GM21390 (cell line): ENCODE measurements around the gene SLC46A3.
"Not testable (repeated sequence)": the region's sequence is repeated elsewhere in the genome, so short reads cannot be mapped to it uniquely, and the experiment has no call there.

ENCODE experiments used
- ATAC-seq: cut with Tn5 transposase; IDR thresholded peaks from one replicate; pipeline ENCODE4 v1.9.1; 2021; ENCODE audit not compliant: unreplicated experiment

Gene SLC46A3

GRCh38 chr13:28718543-28719226 is at the start of gene SLC46A3:
Gene SLC46A3, minus strand, starts transcription at chr13:28718970. Its CDS starts 972 bp downstream, at chr13:28717998.
- peak; percentile 98 for ATAC-seq

GRCh38 chr13:28763887-28764286 is 45.1 kb upstream of the SLC46A3 start:
- no peak for ATAC-seq

GRCh38 chr13:28761586-28761985 is 42.8 kb upstream of the SLC46A3 start:
- ATAC-seq, result no peak

- no peak for ATAC-seq
These were observed 36.7 kb upstream of the SLC46A3 start for GRCh38 chr13:28755546-28755870.

DNA sequence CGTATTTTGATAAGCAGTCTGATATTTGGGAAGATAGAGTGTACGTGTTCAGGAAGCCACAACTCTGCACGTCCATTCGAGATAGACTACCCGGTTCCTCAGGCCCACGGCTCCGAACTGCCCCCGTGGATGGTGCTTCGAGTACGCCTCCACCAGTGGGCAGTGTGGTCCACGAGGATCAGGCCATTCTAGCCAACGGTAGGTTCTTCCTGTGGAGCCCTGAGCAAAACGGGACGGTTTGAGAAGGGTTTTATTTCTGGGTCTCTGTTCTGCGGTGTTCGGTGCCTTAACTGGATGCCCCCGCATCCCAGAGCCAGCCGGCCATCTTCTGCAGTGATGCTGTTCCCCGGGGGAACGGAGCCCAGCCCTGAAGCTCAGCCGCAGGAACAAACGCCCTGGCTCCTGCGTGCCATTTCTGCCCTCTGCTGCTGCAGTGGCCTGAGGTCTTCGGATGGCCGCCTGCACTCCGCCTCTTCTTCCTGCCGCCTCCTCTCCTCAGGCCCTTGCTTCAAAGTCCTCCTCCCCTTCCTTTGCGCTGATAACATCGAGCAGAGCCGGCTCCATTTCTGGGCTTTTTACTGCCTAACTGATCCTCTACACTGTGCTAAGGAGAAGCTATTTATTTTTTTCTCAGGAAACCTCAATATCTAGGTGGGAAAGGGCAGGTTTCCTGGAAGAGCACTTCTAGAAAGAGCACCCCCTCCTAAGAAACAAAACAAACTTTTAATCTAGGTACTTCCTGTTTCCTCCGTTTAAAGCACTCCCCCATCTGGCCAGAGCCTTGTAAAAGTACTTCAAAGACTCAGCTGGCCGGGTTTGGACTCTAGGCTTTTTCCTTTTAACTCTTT is 36.2 kb upstream of the SLC46A3 start:
- no peak for ATAC-seq

DNA sequence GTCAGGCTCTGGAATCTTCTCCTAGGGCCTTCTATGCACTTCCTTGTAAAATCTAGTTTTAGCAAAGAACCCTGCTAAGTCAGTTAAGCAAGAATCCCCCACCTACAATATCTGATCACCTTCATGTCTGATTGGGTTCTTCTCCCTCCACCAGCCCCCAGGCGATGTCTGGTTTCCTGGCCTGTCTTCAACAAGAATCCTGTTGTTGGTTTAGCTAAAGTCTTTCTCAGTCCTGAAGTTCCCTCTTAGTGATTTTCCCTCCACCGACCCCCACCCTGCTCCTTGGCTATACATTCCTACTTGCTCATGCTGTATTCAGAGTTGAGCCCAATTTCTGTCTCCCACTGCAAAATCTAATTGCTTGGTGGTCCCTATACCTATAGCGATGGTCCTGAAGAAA is 35.2 kb upstream of the SLC46A3 start:
- ATAC-seq, result no peak

DNA sequence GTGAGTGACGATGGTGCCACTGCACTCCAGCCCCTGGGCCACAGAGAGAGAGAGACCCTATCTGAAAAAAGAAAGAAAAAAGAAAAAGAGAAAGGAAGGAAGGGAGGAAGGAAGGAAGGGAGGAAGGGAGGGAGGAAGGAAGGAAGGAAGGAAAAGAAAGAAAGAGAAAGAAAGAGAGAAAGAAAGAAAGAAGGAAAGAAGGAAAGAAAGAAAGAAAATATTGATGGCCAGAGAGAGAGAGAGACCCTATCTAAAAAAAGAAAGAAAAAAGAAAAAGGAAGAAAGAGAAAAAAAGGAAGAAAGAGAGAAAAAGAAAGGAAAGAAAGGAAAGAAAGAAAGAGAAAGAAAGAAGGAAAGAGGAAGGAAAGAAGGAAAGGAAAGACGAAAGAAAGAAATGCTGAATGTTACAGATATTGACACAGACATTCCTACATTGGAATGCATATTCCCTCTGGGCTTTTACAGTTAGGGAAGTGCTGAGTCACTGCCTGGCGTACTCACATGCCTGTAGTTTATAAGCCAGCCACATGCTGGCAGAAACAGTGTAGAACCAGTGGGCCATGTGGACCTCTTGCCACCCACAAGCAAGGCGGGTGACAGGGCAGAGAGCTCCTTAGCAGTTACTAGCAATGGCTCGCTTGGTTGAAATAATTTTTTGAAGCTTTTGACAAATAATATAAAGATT is 34.6 kb upstream of the SLC46A3 start:
- ATAC-seq, result no peak

DNA sequence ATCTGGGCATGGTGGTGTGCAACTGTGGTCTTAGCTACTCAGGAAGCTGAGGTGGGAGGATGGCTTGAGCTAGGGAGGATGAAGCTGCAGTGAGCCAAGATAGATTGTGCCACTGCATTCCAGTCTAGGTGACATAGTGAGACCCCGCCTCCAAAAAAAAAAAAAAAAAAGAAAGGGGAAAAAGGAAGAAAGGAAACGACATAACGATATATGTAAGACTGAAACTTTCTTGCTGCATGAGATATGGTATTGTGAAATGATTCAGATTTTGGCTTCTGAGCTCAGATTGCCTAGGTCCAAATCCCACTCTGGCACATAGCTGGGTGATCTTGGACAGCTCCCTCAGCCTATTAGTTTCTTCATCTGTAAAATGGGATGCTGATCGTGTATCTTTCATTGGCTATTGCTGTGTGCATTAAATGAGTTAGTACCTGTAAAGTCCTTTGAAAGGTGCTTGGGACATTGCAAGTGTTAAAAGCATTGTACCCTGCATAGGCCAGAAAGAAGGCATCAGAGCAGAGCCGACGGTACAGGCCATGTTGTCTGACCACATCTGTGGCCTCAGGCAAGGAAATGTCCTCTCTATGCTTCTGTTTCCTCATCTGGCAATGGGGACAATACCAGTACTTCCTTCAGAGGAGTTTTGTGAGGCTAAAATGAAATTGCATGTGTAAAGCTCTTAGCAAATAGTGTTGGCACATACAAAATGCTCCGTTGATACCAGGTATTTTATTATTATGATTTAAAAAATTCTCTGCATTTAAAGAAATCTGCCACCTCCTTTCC is 32.6 kb upstream of the SLC46A3 start:
- ATAC-seq, result no peak

DNA sequence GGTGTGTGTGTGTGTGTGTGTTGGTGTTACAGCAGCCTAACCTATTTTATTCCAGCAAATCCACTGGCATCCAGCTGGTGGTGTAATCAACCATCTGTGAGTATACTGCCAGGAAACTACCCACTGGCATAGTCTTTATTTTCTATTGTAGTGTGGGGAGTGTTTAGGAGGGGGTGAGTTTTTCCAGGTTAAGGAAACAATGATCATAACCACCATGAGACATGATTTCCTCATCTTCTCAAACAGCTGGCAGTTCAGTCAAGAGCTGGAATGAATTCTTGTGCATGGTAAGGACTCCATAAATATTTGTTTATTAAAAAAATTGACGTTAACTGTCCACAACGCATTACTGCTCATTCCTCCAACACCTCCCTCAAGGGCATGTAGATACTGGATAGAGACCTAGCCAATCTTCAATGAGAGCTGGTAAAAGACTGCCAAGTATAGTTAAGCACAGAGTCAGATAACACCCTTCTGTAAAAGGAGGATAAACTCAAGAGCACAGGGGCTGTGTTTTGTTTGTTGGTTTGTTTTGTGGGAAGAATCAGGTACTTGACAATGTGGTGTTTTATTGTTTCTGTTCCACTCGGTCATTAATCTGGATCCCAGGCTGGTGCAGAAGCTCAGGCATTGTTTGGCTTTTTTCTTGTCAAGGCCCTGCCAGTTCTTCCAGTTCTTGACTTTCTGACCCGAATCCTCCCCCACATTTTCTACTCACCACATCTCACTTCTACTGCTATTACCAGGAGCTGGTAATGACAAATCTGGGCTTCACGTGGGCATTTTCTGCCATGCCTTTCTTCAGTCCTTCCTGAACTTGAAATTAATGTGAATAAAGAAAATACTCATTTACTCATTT is 31.6 kb upstream of the SLC46A3 start:
- ATAC-seq, result no peak

DNA sequence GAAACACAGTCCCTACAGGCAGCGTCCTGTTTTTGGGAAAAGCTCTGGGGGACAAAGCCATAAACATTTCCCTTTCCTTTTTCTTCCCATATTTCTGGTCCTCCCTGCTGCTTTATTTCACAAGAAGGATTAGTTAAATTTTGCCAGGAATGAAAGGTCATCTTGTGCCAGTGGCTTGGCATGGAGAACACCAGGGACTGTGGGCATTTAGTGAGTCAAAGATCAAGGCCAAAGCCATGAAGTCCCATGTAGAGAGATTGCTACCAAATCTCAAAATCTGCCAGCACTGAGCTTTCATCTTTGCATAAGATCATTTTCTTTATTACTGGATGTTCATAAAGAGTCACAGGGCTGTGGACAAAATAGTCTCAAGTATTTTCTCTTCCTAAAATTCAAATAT is 29.1 kb upstream of the SLC46A3 start:
- ATAC-seq, result no peak

GRCh38 chr13:28746287-28746612 is 27.5 kb upstream of the SLC46A3 start:
- no peak for ATAC-seq

DNA sequence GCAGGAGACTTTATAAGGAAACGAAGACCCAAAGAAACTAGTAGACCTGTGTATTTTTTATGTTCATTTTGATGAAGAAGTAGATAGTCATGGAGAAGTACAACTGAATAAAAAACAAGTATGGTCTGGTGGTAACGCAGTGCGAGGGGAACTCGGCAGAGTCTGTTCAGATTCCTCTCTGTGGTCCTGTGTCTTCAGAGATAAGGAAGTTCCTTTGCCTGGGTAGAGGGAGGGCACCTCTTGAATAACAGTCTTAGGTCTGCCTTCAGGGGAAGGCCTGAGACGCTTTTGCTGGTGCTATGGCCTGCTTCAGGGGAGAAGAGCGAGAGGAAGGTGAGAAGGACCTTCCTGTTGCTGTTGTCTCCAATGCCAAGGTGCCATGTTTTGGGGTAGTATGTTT is 25.9 kb upstream of the SLC46A3 start:
- ATAC-seq, result no peak

GRCh38 chr13:28744091-28744536 is 25.3 kb upstream of the SLC46A3 start:
- ATAC-seq, result no peak

DNA sequence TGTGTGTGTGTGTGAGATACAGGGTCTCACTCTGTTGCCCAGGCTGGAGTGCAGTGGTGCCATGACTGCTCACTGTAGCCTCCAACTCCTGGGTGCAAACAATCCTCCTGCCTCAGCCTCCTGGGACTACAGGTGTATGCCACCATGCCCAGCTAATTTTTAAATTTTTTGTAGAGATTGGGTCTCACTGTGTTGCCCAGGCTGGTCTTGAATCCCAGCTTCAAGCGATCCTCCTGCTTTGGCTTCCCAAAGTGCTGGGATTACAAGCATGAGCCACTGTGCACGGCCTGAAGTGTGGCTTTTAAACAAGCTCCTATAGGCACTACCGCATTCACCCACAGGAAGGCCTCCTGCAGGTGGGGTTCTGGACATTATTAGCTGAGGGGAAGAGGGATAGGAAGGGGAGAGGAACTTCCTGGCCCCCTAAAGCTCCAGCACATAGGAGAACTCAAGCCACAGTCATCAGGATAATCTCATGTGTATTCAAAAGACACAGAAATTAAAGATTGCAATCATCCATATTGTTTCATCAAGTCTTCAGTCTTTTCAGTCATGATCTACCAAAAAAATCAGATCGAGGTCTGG is 24.8 kb upstream of the SLC46A3 start:
- no peak for ATAC-seq

DNA sequence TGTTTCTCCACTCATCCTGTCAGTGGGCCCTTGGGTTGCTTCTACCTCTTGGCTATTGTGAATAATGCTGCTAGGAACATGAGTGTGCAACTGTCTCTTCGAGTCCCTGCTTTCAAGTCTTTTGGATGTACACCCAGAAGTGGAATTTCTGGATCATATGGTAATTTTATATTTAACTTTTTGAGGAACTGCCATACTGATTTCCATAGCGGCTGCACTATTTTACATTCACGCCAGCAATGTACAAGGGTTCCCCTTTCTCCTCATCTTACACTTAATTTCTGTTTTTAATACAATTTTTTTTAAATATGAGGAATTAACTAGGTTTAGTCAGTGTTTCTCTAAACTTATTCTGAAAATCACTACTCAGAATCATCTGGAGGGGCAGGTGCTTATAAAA is 24.2 kb upstream of the SLC46A3 start:
- ATAC-seq, result no peak

GRCh38 chr13:28742445-28742844 is 23.7 kb upstream of the SLC46A3 start:
- not testable (repeated sequence) for ATAC-seq

DNA sequence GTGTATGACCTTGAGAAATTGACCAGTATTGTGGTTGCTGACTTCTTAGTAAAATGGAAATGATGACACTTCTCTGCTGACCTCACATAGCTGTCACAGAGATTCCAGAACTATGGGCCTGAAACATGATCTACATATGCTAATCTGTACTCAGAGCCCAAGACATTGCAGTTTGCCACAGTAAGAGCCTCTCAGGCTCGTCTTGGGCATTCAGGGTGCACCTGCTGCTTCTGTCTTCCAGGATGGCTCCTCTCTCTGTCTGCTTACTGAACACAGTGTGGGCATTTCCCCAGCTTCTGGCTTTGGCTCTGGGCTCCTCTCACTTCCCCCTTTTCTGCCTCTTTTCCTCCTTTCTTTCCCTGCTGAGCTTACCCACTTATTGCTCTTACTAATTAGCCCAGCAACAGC is 22.3 kb upstream of the SLC46A3 start:
- no peak for ATAC-seq

DNA sequence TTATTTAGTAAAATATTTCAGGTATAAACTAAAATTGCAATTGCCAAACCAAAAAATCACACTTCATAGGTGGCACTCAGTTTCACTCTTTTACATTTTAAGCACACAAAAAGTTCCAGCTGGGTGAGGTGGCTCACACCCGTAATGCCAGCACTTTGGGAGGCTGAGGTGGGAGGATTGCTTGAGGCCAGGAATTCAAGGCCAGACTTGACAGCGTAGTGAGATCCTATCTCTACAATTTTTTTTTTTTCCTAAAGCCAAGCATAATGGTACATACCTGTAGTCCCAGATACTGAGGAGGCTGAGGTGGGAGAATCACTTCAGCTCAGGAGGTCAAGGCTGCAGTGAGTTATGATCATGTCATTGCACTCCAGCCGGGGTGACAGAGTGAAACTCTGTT is 20.6 kb upstream of the SLC46A3 start:
- ATAC-seq, result no peak

- no peak for ATAC-seq
These were observed 16.8 kb upstream of the SLC46A3 start for GRCh38 chr13:28735481-28736029.

GRCh38 chr13:28734906-28735305 is 16.1 kb upstream of the SLC46A3 start:
- ATAC-seq, result no peak
